Right lobe of liver (tissue), 4 donors: ENCODE data around the gene DIS3L2.

Experiments used
- CTCF ChIP-seq, 4 donors: fragments of 200-600 bp in 3 of 4; fragments of 450-650 bp in 1 of 4; IDR thresholded peaks; one replicate each; pipeline versions ENCODE4 v1.5.1 to v1.8.0; 2016 to 2022; ENCODE audit warnings: antibody characterized with exemption in 4 of 4, mild to moderate bottlenecking in 2 of 4
- POLR2A ChIP-seq: fragments of 450-650 bp; IDR thresholded peaks from one replicate; pipeline ENCODE4 v1.6.1; 2017; ENCODE audit warnings: antibody characterized with exemption, mild to moderate bottlenecking
- donor health status: DM: no; HTN: no; CAD: no.
- donor health status: DM: no; HTN: no; CAD: no.
- donor health status: DM: no; HTN: yes; CAD: no.

- no peak for TF ChIP-seq POLR2A
- no peak for TF ChIP-seq CTCF (IDR thresholded peaks at IDR 0.05)
Observed at GRCh38 chr2:232321817-232322559, 360.5 kb downstream of the DIS3L2 start.
